LNCaP clone FGC (cell line): ENCODE results near the gene THBS4.
A peak's percentile ranks its signal among the peaks of the same experiment; 100 is the strongest.
"Not testable (repeated sequence)": the region's sequence is repeated elsewhere in the genome, so short reads cannot be mapped to it uniquely, and the experiment has no call there.

Experiments
- DNase-seq: peaks from one replicate; pipeline ENCODE4 v3.0.0-alpha.2; 2011; ENCODE audit warnings: low read depth
- H3K4me3 ChIP-seq: 2 replicates; pipeline ENCODE4 v1.5.1; 2011; ENCODE audit warnings: mild to moderate bottlenecking, low read depth, low read length, control low read depth
- CTCF ChIP-seq: IDR thresholded peaks from 2 replicates; pipeline ENCODE4 v1.5.1; 2012; ENCODE audit warnings: mild to moderate bottlenecking; ENCODE audit not compliant: control insufficient read depth, insufficient read depth; ENCODE audit errors: extremely low read depth

The THBS4 gene

GRCh38 chr5:80083101-80083890 lies 48.1 kb downstream of the THBS4 start:
- peak overlapping the region; percentile 51 for H3K4me3 ChIP-seq
- peak; percentile 41 for DNase-seq
- TF ChIP-seq CTCF: peak; percentile 65

GRCh38 chr5:80090884-80091166 lies 55.7 kb downstream of the THBS4 start:
- H3K4me3 ChIP-seq: no peak overlapping the region
- DNase-seq: no peak
- no peak for TF ChIP-seq CTCF

GRCh38 chr5:80091792-80092192 lies 56.6 kb downstream of the THBS4 start:
- peak; percentile 58 for TF ChIP-seq CTCF
- H3K4me3 ChIP-seq: not testable (repeated sequence)
- peak; percentile 21 for DNase-seq

- H3K4me3 ChIP-seq: no peak overlapping the region
- TF ChIP-seq CTCF: no peak
- DNase-seq: no peak
These were observed 57.4 kb downstream of the THBS4 start for GRCh38 chr5:80092486-80093107.

- no peak for TF ChIP-seq CTCF
- no peak for DNase-seq
- H3K4me3 ChIP-seq: no peak overlapping the region
These were observed 58.6 kb downstream of the THBS4 start for GRCh38 chr5:80093796-80094195.

- H3K4me3 ChIP-seq: no peak overlapping the region
- no peak for TF ChIP-seq CTCF
These were observed 59.1 kb downstream of the THBS4 start for GRCh38 chr5:80094236-80094738.

More at GRCh38 chr5:80094236-80094738, 59.1 kb downstream of the THBS4 start:
- DNase-seq: no peak
